ENCODE data around the gene MCC.

Gene MCC

GRCh38 chr5:113487781-113488644 lies at the start of gene MCC:
TSS of gene MCC (minus strand) at chr5:113488453.
- DNase-seq (ENCODE audit: low read depth in 3 of 3, low spot score in 1 of 3), result no peak

GRCh38 chr5:113531481-113532159 lies 43.4 kb upstream of the MCC start:
- DNase-seq (ENCODE audit: low read depth in 3 of 3, low spot score in 1 of 3), result no peak

- DNase-seq (ENCODE audit: low read depth in 3 of 3, low spot score in 1 of 3), result no peak
Measured at GRCh38 chr5:113527746-113528145, 39.5 kb upstream of the MCC start.

GRCh38 chr5:113526421-113526820 lies 38.2 kb upstream of the MCC start:
- no peak for DNase-seq (ENCODE audit: low read depth in 3 of 3, low spot score in 1 of 3)

- no peak for DNase-seq (ENCODE audit: low read depth in 3 of 3, low spot score in 1 of 3)
Measured at GRCh38 chr5:113524927-113525326, 36.7 kb upstream of the MCC start.

- DNase-seq (ENCODE audit: low read depth in 3 of 3, low spot score in 1 of 3), result no peak
Measured at GRCh38 chr5:113523168-113523567, 34.9 kb upstream of the MCC start.

GRCh38 chr5:113520899-113521298 lies 32.6 kb upstream of the MCC start:
- no peak for DNase-seq (ENCODE audit: low read depth in 3 of 3, low spot score in 1 of 3)

- DNase-seq (ENCODE audit: low read depth in 3 of 3, low spot score in 1 of 3), result no peak
Measured at GRCh38 chr5:113520429-113520828, 32.2 kb upstream of the MCC start.

- DNase-seq (ENCODE audit: low read depth in 3 of 3, low spot score in 1 of 3), result no peak
Measured at GRCh38 chr5:113519412-113519811, 31.2 kb upstream of the MCC start.

- DNase-seq (ENCODE audit: low read depth in 3 of 3, low spot score in 1 of 3), result no peak
Measured at GRCh38 chr5:113518884-113519283, 30.6 kb upstream of the MCC start.

- DNase-seq (ENCODE audit: low read depth in 3 of 3, low spot score in 1 of 3), result no peak
Measured at GRCh38 chr5:113514289-113514635, 26.0 kb upstream of the MCC start.

GRCh38 chr5:113513384-113514288 lies 25.4 kb upstream of the MCC start, which contains the start of gene YTHDC2:
TSS of gene YTHDC2 (plus strand) at chr5:113513694. CDS start at chr5:113513896, 202 bp downstream.
- peak; percentile 46 to 83 (median 69) for DNase-seq (ENCODE audit: low read depth in 3 of 3, low spot score in 1 of 3)

- DNase-seq (ENCODE audit: low read depth in 3 of 3, low spot score in 1 of 3), result no peak
Measured at GRCh38 chr5:113512341-113512740, 24.1 kb upstream of the MCC start.

- DNase-seq (ENCODE audit: low read depth in 3 of 3, low spot score in 1 of 3), result no peak
Measured at GRCh38 chr5:113510836-113511451, 22.7 kb upstream of the MCC start.

GRCh38 chr5:113508756-113509155 lies 20.5 kb upstream of the MCC start:
- DNase-seq (ENCODE audit: low read depth in 3 of 3, low spot score in 1 of 3), result no peak

- DNase-seq (ENCODE audit: low read depth in 3 of 3, low spot score in 1 of 3), result no peak
Measured at GRCh38 chr5:113507601-113508000, 19.3 kb upstream of the MCC start.

GRCh38 chr5:113505181-113505580 lies 16.9 kb upstream of the MCC start:
- no peak for DNase-seq (ENCODE audit: low read depth in 3 of 3, low spot score in 1 of 3)

GRCh38 chr5:113503146-113503545 lies 14.9 kb upstream of the MCC start:
- DNase-seq (ENCODE audit: low read depth in 3 of 3, low spot score in 1 of 3), result no peak

- DNase-seq (ENCODE audit: low read depth in 3 of 3, low spot score in 1 of 3), result no peak
Measured at GRCh38 chr5:113502073-113502472, 13.8 kb upstream of the MCC start.

- DNase-seq (ENCODE audit: low read depth in 3 of 3, low spot score in 1 of 3), result no peak
Measured at GRCh38 chr5:113495422-113495841, 7.2 kb upstream of the MCC start.

GRCh38 chr5:113493446-113493845 lies 5.2 kb upstream of the MCC start:
- DNase-seq (ENCODE audit: low read depth in 3 of 3, low spot score in 1 of 3), result no peak

All from stimulated activated CD4-positive, alpha-beta T cell treated with anti-CD3 and anti-CD28 coated beads, TNF-alpha, amount 100 ng/mL, for 1 hour (primary cell).